NCI-H128 (cell line): ENCODE measurements around the gene AQP12B.

Experiments
- DNase-seq: peaks from one replicate; lab custom pipeline; 2025; ENCODE audit not compliant: unreplicated experiment; lab: John Stamatoyannopoulos, UW

AQP12B gene

GRCh38 chr2:240718896-240719490, 36.3 kb upstream of the AQP12B start:
- DNase-seq, result no peak

GRCh38 chr2:240717681-240718581, 35.2 kb upstream of the AQP12B start:
- no peak for DNase-seq

- DNase-seq, result no peak
Measured at GRCh38 chr2:240717181-240717641, 34.5 kb upstream of the AQP12B start.

DNA sequence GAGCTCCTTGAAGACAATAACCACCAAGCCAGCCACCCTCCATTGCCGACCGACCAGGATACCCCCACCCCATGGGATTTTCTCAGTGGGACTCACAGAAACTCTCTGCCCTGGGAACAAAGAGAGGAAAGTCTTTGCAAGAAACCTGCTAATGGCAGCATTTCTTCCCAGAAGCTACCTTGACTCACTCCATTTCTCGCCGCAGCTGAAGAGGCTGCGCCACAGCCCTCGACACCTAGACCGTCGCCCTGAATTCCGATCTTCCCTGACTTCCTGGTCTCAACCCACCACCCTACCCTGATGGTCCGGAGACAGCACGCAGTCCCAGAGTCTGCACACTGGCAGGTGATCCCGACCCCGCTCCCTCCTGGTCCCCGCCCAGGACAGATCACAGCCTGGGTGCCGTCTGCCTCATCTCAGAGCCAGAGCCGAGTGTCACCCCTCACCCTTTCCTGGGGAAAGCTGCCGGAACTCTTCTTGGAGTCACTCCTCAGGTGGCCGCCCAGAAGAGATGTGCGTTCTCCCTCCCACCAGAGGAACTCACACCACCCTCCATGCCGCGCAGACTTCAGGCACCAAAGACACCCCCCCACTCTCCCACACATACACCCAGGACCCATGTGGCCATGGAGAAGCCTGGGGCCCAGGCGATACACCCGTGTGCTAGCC, 33.6 kb upstream of the AQP12B start:
- DNase-seq, result no peak

- DNase-seq, result no peak
Measured at GRCh38 chr2:240714747-240715725, 32.4 kb upstream of the AQP12B start.

DNA sequence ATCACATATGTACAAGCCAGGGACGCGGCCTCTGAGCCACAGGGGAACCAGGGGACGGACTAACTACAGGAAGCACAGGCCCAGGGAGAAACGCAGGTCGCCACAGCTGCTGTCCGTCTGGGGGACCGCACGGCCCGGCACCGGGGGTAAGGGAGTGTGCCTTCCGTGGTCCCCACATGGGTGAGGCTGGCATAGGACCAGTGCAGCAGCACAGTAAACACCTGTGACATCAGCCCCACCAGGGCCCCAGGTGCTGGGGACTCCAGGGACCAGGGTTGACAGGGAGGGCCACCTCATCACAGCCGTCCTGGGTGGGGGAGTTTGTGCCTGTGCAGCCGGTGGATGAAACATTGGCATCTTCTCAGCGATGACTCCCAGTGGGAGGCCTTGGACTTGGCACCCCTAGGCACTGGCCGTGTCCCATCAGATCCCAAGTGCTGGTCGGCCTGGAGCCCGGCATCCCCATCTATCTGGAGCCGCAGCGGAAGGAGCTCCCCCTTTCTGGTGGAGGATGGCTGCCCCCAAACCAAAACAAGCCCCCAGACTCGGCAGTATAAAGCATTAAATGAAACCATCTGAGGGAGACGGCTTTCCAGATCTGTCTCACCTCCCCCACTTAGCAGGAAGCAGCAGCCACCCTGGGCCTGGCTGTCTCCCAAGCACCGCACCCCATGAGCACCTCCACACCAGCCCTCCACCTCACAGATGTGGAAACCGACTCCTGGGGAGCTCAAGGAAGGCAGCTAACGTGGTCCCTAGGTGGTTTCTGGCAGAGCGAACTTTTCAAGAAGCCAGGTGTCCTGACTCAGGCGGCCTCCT, 31.5 kb upstream of the AQP12B start:
- no peak for DNase-seq

- no peak for DNase-seq
Measured at GRCh38 chr2:240713071-240713927, 30.6 kb upstream of the AQP12B start.

DNA sequence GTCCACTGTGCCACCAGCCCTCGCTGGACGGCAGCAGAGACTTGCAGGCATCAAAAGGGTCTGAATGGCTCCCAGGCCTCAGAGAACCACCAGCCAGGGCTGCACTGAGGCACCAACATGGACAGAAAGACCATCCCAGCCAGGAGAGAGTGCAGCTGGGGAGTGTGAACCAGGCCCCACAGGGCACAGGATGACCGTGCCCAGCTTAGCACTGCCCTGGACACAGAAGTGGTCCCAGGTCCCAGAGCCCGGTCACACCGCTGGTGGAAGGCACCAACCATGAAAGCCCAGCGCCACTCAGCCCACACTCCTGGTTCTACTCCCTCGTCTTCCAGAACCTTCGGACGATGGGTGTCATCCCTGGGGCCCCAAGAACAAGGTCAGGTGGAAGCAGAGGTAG, 29.4 kb upstream of the AQP12B start:
- no peak for DNase-seq

GRCh38 chr2:240711701-240712100, 29.0 kb upstream of the AQP12B start:
- no peak for DNase-seq

GRCh38 chr2:240711296-240711695, 28.6 kb upstream of the AQP12B start:
- no peak for DNase-seq

- DNase-seq, result no peak
Measured at GRCh38 chr2:240708457-240708856, 25.8 kb upstream of the AQP12B start.

DNA sequence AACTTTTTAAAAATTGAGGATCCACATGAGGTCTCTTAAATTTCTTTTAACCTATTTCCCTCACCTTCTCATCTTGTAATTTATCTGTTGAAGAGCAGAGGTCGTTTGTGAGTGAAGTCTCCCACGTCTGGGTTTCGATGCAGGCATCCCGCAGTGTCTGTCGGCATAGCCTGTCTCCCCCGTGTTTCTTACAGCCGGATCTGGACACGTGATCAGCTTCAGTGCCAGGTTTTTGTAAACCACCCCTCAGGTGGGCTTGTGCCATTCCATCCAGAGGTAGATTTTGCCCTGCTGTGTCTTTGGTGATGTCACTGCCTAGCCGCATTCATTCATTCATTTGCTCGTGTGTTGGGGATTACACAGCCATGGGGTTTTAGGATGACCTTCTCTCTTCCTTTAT, 25.1 kb upstream of the AQP12B start:
- DNase-seq, result no peak

DNA sequence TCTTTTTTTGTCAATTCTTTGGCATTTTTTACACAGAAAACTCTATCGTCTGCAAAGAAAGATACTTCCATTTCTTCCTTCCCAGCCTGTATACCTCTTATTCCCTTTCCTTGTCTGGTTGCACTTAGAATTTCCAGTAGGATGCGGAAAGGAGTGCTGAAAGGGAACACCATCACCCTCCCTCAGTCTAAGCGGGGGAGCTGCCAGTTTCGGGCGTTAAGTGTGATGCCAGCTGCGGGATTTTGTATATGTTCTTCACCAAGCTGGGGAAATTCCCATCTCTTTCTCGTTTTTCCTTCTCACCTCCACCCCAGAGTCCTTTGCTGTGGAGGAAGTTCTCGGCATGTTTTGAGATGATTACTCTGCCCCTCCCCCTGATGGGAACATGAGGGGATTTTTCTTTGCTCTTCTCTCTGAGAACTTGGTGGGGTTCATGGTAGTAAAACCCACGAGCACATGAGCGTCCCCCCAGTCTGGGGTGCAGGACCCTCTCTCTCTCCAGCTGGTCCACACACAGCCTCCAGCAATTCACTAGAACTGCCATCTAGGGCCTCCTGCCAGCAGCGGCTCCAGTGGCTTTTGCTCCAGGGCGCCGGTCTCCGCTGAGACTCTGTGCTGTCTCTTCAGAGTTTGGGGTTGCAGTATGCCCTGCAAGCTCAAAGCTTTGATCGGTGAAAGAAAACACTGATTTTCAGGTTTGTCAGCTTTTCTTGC, 24.5 kb upstream of the AQP12B start:
- no peak for DNase-seq

DNA sequence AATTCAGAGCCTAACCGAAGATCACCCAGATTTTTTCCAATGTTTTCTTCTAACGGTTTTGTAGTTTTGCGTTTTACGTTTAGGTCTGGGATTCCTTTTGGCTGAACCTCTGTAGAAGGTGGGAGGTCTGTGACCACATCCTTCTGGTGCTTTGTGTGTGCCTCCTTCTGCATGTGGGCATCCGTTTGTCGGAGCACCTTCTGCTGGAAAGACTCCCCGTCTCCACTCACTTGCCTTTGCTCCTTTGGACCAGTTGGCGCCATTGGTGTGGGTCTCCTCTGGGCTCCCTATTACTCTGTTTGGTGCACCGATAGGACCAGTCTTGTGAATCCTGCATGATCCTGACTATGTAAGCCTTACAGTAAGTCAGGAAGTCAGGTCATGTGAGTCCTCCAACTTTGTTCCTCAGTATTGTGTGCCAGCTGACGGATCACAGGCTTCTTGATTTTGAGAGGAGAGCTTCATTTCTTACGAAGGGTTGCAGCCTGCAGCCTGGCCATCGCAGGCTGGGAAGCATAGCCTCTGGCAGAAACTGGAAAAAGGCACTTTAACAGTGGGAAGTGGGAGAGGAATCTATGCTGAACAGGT, 22.6 kb upstream of the AQP12B start:
- DNase-seq, result no peak

DNA sequence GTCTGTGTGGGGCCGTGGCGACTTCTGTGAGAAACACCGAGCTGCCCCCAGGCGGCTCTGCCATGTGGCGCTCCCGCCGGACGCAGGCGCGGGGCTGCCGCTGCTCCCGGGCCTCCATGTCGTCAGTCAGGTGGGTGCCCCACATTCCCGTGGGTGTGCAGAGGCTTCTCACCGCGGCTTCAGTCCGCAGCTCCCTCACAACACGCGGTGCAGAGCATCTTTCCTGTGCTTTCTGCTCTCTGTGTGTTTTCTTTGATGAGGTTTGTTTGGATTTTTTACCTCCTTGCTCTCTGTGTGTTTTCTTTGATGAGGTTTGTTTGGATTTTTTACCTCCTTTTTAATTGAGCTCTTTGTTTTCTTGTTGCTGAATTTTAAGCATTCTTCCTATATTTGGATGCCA, 22.0 kb upstream of the AQP12B start:
- no peak for DNase-seq

DNA sequence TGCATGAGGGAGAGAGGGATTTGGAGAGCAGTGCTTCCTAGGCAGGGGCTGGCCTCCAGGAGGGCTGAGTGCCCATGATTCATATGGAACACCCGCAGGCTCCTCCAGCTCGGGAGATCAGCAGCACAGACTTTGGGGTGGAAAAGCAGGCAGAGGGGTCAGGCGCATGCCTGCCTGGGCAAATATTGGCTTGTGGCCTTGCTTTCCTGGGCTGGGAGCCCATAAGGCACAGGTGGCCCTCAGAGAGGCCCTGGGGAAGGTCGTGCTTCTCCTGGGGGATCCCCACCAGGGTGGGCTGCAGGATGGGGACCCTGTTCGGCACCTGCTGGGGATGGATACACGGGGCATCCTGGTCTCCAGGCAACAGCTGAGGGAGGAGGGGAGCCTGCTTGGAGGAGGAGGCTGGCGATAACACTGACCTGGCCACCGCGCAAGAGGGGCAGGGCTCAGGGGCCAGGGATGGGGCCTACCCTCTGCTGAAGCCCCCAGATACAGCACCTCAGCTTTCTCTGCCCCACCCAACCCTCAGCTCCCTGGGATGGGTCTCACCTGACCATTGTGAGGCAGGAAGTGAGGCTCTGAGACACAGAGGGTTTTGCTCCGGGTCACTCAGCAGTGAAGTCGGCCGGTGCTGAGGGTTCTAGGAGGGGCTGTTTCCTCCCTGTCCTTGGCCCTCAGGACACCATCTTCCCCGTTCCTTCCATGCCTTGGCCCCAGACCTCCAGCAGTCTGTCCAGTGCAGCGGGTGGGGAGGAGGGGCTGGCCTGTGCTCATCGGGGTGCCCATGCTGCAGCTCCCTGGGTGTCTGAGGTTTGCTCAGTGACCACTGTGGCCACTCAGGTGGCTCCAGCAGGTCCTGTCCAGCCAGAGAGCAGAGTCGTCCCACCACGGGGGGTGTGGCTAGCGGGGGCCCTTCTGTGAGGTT, 21.0 kb upstream of the AQP12B start:
- no peak for DNase-seq

GRCh38 chr2:240702640-240703011, 19.9 kb upstream of the AQP12B start:
- DNase-seq, result no peak
